Measurements from ENCODE around the gene KLHL26.

KLHL26 gene

GRCh38 chr19:18660939-18661670, 24.3 kb downstream of the KLHL26 start:
- in situ Hi-C loops (cut with HindIII; ENCODE audit: low sequenced_read_pairs), result no loop called here

- in situ Hi-C loops (cut with HindIII; ENCODE audit: low sequenced_read_pairs), result no loop called here
These were observed 26.3 kb downstream of the KLHL26 start for GRCh38 chr19:18662972-18663732.

GRCh38 chr19:18663940-18664530, 27.2 kb downstream of the KLHL26 start:
- in situ Hi-C loops (cut with HindIII; ENCODE audit: low sequenced_read_pairs), result no loop called here

GRCh38 chr19:18665771-18666202, 29.0 kb downstream of the KLHL26 start:
- in situ Hi-C loops (cut with HindIII; ENCODE audit: low sequenced_read_pairs), result no loop called here

GRCh38 chr19:18666317-18666716, 29.5 kb downstream of the KLHL26 start:
- in situ Hi-C loops (cut with HindIII; ENCODE audit: low sequenced_read_pairs), result no loop called here

- in situ Hi-C loops (cut with HindIII; ENCODE audit: low sequenced_read_pairs), result no loop called here
These were observed 30.0 kb downstream of the KLHL26 start for GRCh38 chr19:18666784-18667183.

- in situ Hi-C loops (cut with HindIII; ENCODE audit: low sequenced_read_pairs), result no loop called here
These were observed 30.9 kb downstream of the KLHL26 start for GRCh38 chr19:18667531-18668251.

- in situ Hi-C loops (cut with HindIII; ENCODE audit: low sequenced_read_pairs), result no loop called here
These were observed 31.4 kb downstream of the KLHL26 start for GRCh38 chr19:18668252-18668631.

GRCh38 chr19:18668744-18669523, 32.1 kb downstream of the KLHL26 start:
- in situ Hi-C loops (cut with HindIII; ENCODE audit: low sequenced_read_pairs), result no loop called here

GRCh38 chr19:18669524-18669817, 32.6 kb downstream of the KLHL26 start:
- in situ Hi-C loops (cut with HindIII; ENCODE audit: low sequenced_read_pairs), result no loop called here

GRCh38 chr19:18669883-18670282, 33.1 kb downstream of the KLHL26 start:
- in situ Hi-C loops (cut with HindIII; ENCODE audit: low sequenced_read_pairs), result no loop called here

GRCh38 chr19:18670312-18670711, 33.5 kb downstream of the KLHL26 start:
- in situ Hi-C loops (cut with HindIII; ENCODE audit: low sequenced_read_pairs), result no loop called here

GRCh38 chr19:18671303-18672043, 34.6 kb downstream of the KLHL26 start:
- in situ Hi-C loops (cut with HindIII; ENCODE audit: low sequenced_read_pairs), result no loop called here

GRCh38 chr19:18672044-18672451, 35.2 kb downstream of the KLHL26 start:
- in situ Hi-C loops (cut with HindIII; ENCODE audit: low sequenced_read_pairs), result no loop called here

GRCh38 chr19:18672606-18673337, 35.9 kb downstream of the KLHL26 start:
- in situ Hi-C loops (cut with HindIII; ENCODE audit: low sequenced_read_pairs), result no loop called here

- in situ Hi-C loops (cut with HindIII; ENCODE audit: low sequenced_read_pairs), result no loop called here
These were observed 37.8 kb downstream of the KLHL26 start for GRCh38 chr19:18674616-18675015.

GRCh38 chr19:18675779-18676178, 39.0 kb downstream of the KLHL26 start:
- in situ Hi-C loops (cut with HindIII; ENCODE audit: low sequenced_read_pairs), result no loop called here

- in situ Hi-C loops (cut with HindIII; ENCODE audit: low sequenced_read_pairs), result no loop called here
These were observed 39.9 kb downstream of the KLHL26 start for GRCh38 chr19:18676692-18677091.

- in situ Hi-C loops (cut with HindIII; ENCODE audit: low sequenced_read_pairs), result no loop called here
These were observed 40.3 kb downstream of the KLHL26 start for GRCh38 chr19:18677156-18677555.
